Psoas muscle (tissue), 8 donors: ENCODE data around the gene SLC2A9. TPM values are rescaled to one million over a fixed set of nuclear protein-coding genes. Genes with fewer than 3 reads are reported as not detected.
A peak's percentile ranks its signal among the peaks of the same experiment; 100 is the strongest.

Source experiments
- ATAC-seq, 4 donors: fragments of 200-7000 bp; cut with Tn5 transposase; one replicate each; pipeline ENCODE4 v1.9.1; 2020; ENCODE audit warnings: moderate library complexity in 3 of 4, mild to moderate bottlenecking in 2 of 4
- DNase-seq, 2 donors: peaks; one replicate each; pipeline ENCODE4 v3.0.0-alpha.2; 2020
- H3K27ac ChIP-seq: fragments of 200-600 bp; one replicate; pipeline ENCODE4 v1.8.0; 2022
- H3K27me3 ChIP-seq, 3 donors: fragments of 200-600 bp in 1 of 3; one replicate each; pipeline versions ENCODE4 v1.6.1 to v1.8.0; 2013 to 2022; ENCODE audit warnings: low read length in 2 of 3, mild to moderate bottlenecking in 2 of 3, moderate library complexity in 1 of 3; ENCODE audit not compliant: insufficient read depth in 3 of 3
- H3K36me3 ChIP-seq, 2 donors: fragments of 200-600 bp in 1 of 2; one replicate each; pipeline versions ENCODE4 v1.6.1 to v1.8.0; 2013 to 2022; ENCODE audit warnings: low read depth in 1 of 2, mild to moderate bottlenecking in 1 of 2, moderate library complexity in 1 of 2; ENCODE audit not compliant: insufficient read depth in 1 of 2
- H3K4me1 ChIP-seq: fragments of 200-600 bp; one replicate; pipeline ENCODE4 v1.8.0; 2022
- H3K4me3 ChIP-seq: fragments of 200-600 bp; one replicate; pipeline ENCODE4 v1.8.0; 2022; ENCODE audit warnings: mild to moderate bottlenecking
- H3K9me3 ChIP-seq: fragments of 200-600 bp; one replicate; pipeline ENCODE4 v1.8.0; 2022
- CTCF ChIP-seq: fragments of 200-600 bp; IDR thresholded peaks from one replicate; pipeline ENCODE4 v1.8.0; 2022; ENCODE audit warnings: antibody characterized with exemption
- WGBS, 3 donors: extraction: QIAGEN DNeasy Blood & Tissue Kit; methylation state at CpG; one replicate each; pipeline versions ENCODE4 v1.1.6 to v1.1.7; 2013; 5-methylcytosine and 5-hydroxymethylcytosine counted together
- intact Hi-C, 2 donors: fragments of 100-400 bp; cut with DNase I; formaldehyde crosslinking; loops; one replicate each; pipeline versions ENCODE4 v1.11.0 to v1.14.2; 2022
- polyA plus RNA-seq, 3 donors: library from polyadenylated mRNA; stranded (reverse); fragments of 200-250 nt; gene quantifications; one replicate each; pipeline ENCODE4 v1.2.3, GENCODE V29; 2013
- total RNA-seq, 4 donors: library from RNA; stranded (reverse); fragmentation: NEBNext Ultra II Directional in 2 of 4; extraction: Animal tissue kit (Norgen Biotek cat#: 25700) in 2 of 4; gene quantifications; one replicate each; pipeline versions ENCODE4 v1.2.1 to v1.2.4, GENCODE V29; 2021 to 2023
- donor health status: healthy with polysubstance abuse.
- donor health status: DM: no; HTN: no; CAD: no; lungs with moderate emphysema.
- donor health status: Bipolar disorder and iron deficiency.
- donor health status: healthy.
- donor health status: DM: yes; HTN: yes; CAD: no.
- donor health status: DM: no; HTN: no; CAD: no.
- donor health status: DM: no; HTN: no; CAD: no.
- donor health status: DM: yes; HTN: yes; CAD: no.

The SLC2A9 gene
- total and polyA plus RNA-seq, 7 donors: 0.37 to 2.7 (median 1.3) TPM

- TF ChIP-seq CTCF: no peak
- no peaks in the 10 kb centered on the region for H3K9me3 ChIP-seq
- no peak overlapping the region for H3K27ac ChIP-seq
- 72 to 84% (median 72%) methylated on average over 6 of the region's 6 CpGs for WGBS, 3 donors
- no peak overlapping the region for H3K4me3 ChIP-seq
- H3K27me3 ChIP-seq: no peaks in the 10 kb centered on the region
- H3K36me3 ChIP-seq: peaks cover 0 to 2% of the 10 kb centered on the region in 2 donors
- intact Hi-C loops: no loop called here
- DNase-seq (no peak), ATAC-seq (no peak)
- no peaks in the 10 kb centered on the region for H3K4me1 ChIP-seq
Observed at GRCh38 chr4:9996319-9997110, 24.8 kb downstream of the SLC2A9 start.

- TF ChIP-seq CTCF: no peak
- intact Hi-C loops: no loop called here
Observed at GRCh38 chr4:9994246-9994847, 26.9 kb downstream of the SLC2A9 start.

GRCh38 chr4:9989918-9990635, 31.2 kb downstream of the SLC2A9 start:
- DNase-seq (no peak), ATAC-seq (peak; percentile 32 to 75 (median 56))
- no peaks in the 10 kb centered on the region for H3K4me1 ChIP-seq
- no peak overlapping the region for H3K27ac ChIP-seq
- intact Hi-C loops: no loop called here
- H3K27me3 ChIP-seq: no peaks in the 10 kb centered on the region
- no peaks in the 10 kb centered on the region for H3K9me3 ChIP-seq
- H3K4me3 ChIP-seq: no peak overlapping the region
- peaks cover 0 to under 1% of the 10 kb centered on the region in 2 donors for H3K36me3 ChIP-seq
- WGBS, 3 donors: 38 to 60% (median 48%) methylated on average over 10 of the region's 10 CpGs
- TF ChIP-seq CTCF: no peak

More at GRCh38 chr4:9994246-9994847, 26.9 kb downstream of the SLC2A9 start:
- 78 to 94% (median 90%) methylated on average over 3 of the region's 3 CpGs for WGBS, 3 donors
- ATAC-seq: no peak
- H3K4me1 ChIP-seq: no peaks in the 10 kb centered on the region
- H3K9me3 ChIP-seq: no peaks in the 10 kb centered on the region
- H3K4me3 ChIP-seq: no peak overlapping the region
- peaks cover 0 to 2% of the 10 kb centered on the region in 2 donors for H3K36me3 ChIP-seq
- no peak for DNase-seq
- H3K27me3 ChIP-seq: no peaks in the 10 kb centered on the region
- H3K27ac ChIP-seq: no peak overlapping the region

- ATAC-seq: no peak
- no peaks in the 10 kb centered on the region for H3K4me1 ChIP-seq
- no peaks in the 10 kb centered on the region for H3K27me3 ChIP-seq
- no peak overlapping the region for H3K4me3 ChIP-seq
- no peaks in the 10 kb centered on the region for H3K9me3 ChIP-seq
- H3K27ac ChIP-seq: no peak overlapping the region
- no peak for DNase-seq
- no peaks in the 10 kb centered on the region for H3K36me3 ChIP-seq
- TF ChIP-seq CTCF: no peak
- 29 to 37% (median 35%) methylated on average over 2 of the region's 2 CpGs for WGBS, 3 donors
- intact Hi-C loops: no loop called here
Observed at GRCh38 chr4:9988933-9989332, 32.4 kb downstream of the SLC2A9 start.
